ENCODE measurements around the gene AUTS2.

GRCh38 chr7:70178211-70178610 lies 579.9 kb downstream of the AUTS2 start:
- TF ChIP-seq SNAPC5 (CRISPR knock-in tag; IDR thresholded peaks at IDR 0.05) (no peak), MYC (IDR thresholded peaks at IDR 0.05; ENCODE audit: low read depth, low read length) (no peak), MYC (CRISPR knock-in tag; IDR thresholded peaks at IDR 0.05; ENCODE audit: borderline replicate concordance, low read depth) (no peak), ZNF561 (CRISPR knock-in tag; conservative IDR thresholded peaks at IDR 0.05) (no peak), IRF9 (tag; IDR thresholded peaks at IDR 0.05) (no peak), MAFK (IDR thresholded peaks at IDR 0.05; ENCODE audit: low read length) (no peak), FOXK1 (CRISPR knock-in tag; IDR thresholded peaks at IDR 0.05; ENCODE audit: borderline replicate concordance) (no peak), HOMEZ (CRISPR knock-in tag; IDR thresholded peaks at IDR 0.05) (no peak), SP2 (IDR thresholded peaks at IDR 0.05; ENCODE audit: extremely low read depth, low read depth, low read length, poor library complexity, severe bottlenecking) (no peak), MTA1 (IDR thresholded peaks at IDR 0.05; ENCODE audit: borderline replicate concordance) (no peak), FIP1L1 (IDR thresholded peaks at IDR 0.05; ENCODE audit: low read depth, low read length, poor library complexity, severe bottlenecking) (no peak), POLR2AphosphoS2 (IDR thresholded peaks at IDR 0.05; ENCODE audit: low read length) (no peak), SAP30 (IDR thresholded peaks at IDR 0.05; ENCODE audit: borderline replicate concordance, insufficient read depth, low read depth, low read length, poor library complexity, severe bottlenecking) (no peak), PTBP1 (IDR thresholded peaks at IDR 0.05; ENCODE audit: low read depth, low read length) (no peak)
